AG10803 (cell line): ENCODE data around the gene TNFRSF8.

Experiments used
- DNase-seq: peaks from one replicate; pipeline ENCODE4 v3.0.0; 2010; ENCODE audit warnings: low read depth
- H3K4me3 ChIP-seq: 2 replicates; pipeline ENCODE4 v1.5.1; 2011; ENCODE audit warnings: mild to moderate bottlenecking, low read length, control low read depth
- TF ChIP-seq, protein P1 (sequence below): conservative IDR thresholded peaks from 2 replicates; pipeline ENCODE4 v1.5.1; 2011; ENCODE audit warnings: mild to moderate bottlenecking, low read length, control low read depth, inconsistent platforms

The TNFRSF8 gene

DNA sequence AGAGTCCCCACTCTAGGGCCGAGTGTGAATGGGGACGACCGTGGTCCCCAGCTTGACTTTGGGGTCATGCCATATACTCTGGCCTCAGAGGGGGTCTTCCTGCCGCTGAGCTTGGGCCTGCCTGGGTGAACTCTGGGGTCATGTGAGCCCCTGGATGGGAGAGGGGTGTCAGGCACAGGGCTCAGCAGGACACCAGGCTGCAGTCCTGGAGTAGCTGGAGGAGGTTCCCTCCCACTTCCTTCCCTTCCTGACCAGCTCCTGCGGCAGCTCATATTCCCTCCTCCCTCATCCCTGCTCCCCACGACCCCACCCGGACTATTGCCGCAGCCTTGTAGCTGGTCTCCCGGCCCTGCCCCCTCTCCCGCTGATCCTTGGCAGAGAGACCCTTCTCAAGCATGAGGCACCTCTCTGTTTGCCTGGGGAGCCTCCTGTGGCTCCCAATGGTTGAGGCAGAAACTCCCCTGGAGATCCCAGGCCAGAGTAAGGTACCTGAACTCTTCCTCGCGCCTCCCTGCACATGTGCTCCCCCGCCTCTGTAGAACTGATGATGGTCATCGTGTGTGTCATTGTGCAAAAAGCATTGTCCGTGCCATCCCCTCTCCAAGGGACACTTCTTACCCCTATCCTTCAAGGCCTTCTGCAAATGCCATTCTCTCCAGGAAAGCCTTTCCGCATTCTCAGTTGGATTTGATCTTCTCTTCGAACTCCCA, 105.5 kb downstream of the TNFRSF8 start:
- TF ChIP-seq, protein P1, sequence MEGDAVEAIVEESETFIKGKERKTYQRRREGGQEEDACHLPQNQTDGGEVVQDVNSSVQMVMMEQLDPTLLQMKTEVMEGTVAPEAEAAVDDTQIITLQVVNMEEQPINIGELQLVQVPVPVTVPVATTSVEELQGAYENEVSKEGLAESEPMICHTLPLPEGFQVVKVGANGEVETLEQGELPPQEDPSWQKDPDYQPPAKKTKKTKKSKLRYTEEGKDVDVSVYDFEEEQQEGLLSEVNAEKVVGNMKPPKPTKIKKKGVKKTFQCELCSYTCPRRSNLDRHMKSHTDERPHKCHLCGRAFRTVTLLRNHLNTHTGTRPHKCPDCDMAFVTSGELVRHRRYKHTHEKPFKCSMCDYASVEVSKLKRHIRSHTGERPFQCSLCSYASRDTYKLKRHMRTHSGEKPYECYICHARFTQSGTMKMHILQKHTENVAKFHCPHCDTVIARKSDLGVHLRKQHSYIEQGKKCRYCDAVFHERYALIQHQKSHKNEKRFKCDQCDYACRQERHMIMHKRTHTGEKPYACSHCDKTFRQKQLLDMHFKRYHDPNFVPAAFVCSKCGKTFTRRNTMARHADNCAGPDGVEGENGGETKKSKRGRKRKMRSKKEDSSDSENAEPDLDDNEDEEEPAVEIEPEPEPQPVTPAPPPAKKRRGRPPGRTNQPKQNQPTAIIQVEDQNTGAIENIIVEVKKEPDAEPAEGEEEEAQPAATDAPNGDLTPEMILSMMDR, result no peak
- peak overlapping the region; percentile 62; the same call in 1 of the 2 replicates for H3K4me3 ChIP-seq
- no peak for DNase-seq

DNA sequence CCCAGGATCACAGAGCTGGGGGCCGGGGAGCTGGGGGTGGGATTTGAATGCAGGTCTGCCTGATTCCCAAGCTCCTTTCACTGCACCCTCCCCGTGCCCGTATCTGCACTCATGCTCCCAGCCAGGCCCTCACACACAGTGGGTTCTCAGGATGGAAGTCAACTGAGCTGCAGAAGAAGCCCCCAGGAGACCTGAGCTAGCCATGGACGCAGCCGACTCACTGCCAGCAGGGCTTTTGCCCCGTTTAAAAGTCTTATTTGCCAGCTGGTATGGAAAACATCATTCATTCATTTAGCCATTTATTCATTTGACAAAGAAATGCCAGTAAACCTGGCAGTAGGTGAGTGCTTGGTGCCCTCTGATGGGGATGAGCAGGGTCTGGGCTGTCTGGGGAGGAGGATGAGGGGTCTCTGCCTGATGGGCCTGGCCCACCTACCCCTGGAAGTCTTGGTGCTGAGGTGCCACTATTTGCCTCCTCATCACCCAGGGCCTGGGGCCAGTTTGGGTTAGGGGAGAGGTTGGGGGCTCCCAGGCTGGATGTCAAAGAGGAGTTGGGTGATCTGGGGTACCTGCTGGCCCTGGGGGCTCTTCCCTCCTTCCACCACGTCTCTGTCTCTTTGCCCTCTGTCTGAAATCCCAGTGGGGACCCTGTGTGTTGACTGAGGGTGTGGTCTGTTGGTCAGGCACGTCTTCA, 106.5 kb downstream of the TNFRSF8 start:
- no peak overlapping the region for H3K4me3 ChIP-seq
- TF ChIP-seq, protein P1, result no peak
- DNase-seq, result no peak

DNA sequence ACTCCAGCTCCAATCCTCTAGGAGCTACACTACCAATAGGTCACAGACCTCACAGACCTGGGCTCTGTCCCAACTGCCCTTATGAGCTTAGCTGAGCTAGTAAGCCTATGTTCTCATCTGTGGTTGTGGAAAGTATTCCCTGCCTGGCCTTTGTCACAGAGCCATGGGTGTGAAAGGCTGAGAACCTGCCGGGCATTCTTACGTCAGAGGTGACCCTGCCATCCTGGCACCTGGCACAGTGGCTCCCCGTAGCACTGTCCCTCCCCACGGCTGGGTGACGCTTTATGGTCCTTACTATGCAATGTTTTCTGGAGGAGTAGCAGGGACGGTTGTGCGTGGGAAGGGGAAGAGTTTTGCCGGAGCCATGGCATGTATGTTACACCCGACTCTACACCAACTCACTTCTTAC, 107.2 kb downstream of the TNFRSF8 start:
- no peak for DNase-seq
- no peak overlapping the region for H3K4me3 ChIP-seq
- TF ChIP-seq, protein P1, result no peak

DNA sequence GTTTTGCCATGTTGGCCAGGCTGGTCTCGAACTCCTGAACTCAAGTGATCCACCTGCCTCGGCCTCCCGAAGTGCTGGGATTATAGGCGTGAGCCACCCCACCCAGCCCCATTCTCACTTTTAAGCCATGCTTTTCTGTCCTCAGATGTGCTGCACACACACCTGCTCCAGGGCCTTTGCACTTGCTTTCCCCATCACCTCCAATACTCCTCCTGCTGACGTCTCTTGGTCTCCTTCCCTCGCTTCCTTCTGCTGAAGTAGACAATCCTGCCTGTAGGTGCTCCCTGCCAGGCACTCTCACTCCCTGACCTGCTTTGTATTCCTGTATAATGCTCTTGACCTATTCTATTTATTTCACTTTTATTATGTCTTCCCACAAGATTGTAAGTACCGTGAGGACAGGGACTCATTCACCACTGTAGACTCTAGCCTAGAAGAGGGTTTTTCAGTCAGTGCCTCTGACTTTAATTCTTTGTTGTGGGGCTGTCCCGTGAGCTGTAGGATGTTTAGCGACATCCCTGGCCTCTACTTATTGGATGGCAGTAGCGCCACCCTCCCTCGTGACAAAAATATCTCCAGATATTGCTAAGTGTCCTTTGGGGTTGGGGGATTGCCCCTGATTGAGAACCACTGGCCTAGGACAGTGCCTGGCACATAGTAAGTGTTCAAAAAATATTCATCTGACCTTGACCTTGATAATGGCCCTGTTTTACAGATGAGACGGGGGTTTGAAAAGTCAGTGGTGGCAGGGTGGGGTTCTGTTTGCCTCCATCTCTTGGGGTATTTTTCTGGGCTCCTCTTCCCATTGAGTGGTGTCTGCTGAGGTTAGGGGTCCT, 108.3 kb downstream of the TNFRSF8 start:
- no peak overlapping the region for H3K4me3 ChIP-seq
- TF ChIP-seq, protein P1, result no peak
- DNase-seq, result no peak

DNA sequence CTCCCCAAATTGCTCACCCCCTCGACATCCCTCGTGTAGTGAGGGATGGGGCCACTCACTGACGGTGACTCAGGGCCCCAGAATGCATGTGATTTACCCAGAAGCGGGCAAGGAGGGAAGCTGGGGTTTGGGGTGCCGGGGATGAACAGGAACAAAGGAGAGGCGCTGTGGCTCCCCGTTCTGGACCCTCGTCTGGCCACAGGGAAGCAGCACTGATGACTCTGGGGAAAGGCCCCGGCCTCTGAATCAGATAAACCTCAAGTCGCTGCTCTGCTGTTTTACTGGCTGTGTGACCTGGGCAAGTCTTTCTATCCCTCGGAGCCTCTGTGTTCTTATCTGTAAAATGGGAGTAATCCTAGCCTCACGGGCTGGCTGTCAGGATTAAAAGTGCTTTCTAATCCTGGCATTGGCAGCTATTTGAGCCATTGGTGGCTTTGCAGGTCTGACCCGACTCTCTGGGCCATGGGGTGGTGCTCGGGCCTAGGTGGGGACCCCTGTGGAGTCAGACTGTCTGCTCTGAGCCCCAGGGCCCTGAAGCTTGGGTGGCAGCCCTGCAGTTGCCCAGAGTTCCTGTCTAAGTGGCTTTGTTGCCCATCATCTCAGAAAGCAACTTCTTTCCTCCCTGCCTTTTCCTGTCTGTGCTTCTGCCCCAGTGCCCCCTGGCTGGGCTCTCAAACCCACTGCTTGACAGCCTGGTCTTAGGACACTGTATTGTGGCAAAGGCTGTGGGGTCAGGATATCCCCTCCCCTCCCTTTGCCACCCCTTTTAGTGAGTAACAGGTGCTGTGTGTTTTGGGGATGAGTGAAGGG, 109.1 kb downstream of the TNFRSF8 start:
- DNase-seq, result no peak
- TF ChIP-seq, protein P1, result no peak
- no peak overlapping the region for H3K4me3 ChIP-seq

DNA sequence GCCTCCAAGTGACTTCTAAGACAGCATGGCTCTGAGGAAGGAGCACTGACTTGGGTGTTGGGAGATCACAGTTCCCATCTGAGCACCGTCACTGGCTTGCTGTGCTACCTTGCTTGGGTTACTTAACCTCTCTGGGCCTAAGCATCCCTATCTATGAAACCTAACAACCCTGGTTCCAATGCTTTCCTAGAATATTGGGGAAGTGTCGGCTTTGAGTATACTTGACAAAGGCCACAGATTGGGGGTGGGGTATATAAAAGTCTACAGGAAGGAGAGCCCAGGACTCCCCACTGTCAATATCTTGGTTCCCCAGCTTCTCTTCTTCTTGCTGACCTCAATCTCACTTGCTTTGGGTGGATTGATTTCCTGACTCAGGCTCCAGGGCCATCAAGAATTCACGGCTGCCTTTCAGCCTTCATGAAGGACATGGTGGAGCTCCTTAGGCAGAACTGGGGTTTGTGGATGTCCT, 110.0 kb downstream of the TNFRSF8 start:
- TF ChIP-seq, protein P1, result no peak
- DNase-seq, result no peak
- no peak overlapping the region for H3K4me3 ChIP-seq
